Measurements from ENCODE around the gene RETREG1.

Gene RETREG1

DNA sequence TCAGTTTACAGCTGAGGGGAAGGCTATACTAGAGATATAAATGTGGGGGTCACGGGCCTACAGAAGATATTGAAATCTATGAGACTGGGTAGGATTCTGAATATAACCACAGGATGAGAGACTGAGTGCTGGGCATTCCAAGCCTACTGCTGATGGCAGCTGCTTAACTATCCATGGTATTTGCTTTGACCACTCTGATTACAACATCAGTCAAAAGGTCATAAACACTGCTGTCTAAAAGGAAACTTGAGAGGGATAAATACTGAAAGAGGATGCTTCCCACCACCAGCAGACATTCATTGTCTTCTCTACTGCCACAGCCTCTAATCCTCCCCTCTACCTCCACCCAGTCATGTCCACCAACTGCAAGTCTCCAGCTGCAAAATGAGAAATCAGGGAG, 155.0 kb downstream of the RETREG1 start:
- Histone ChIP-seq H3K36me3 (ENCODE audit: insufficient read depth, low read length) (peaks cover 71% of the 10 kb centered on the region), H3K4me1 (ENCODE audit: insufficient read depth, low read length, severe bottlenecking) (peaks cover 24% of the 10 kb centered on the region), H3K9me3 (ENCODE audit: low read length) (no peaks in the 10 kb centered on the region), H2AFZ (ENCODE audit: low read length) (no peak overlapping the region), H4K20me1 (ENCODE audit: insufficient read depth, low read length) (no peaks in the 10 kb centered on the region), H3K79me2 (ENCODE audit: insufficient read depth, low read length) (peaks cover 22% of the 10 kb centered on the region), H3K4me2 (ENCODE audit: low read length) (no peak overlapping the region), H3K27ac (ENCODE audit: low read depth, low read length, poor library complexity, severe bottlenecking) (no peak overlapping the region), H3K9me2 (ENCODE audit: low read depth, low read length) (no peaks in the 10 kb centered on the region), H3K4me3 (ENCODE audit: low read depth, low read length, poor library complexity, severe bottlenecking) (no peak overlapping the region), H3K27me3 (ENCODE audit: insufficient read depth, low read length) (no peaks in the 10 kb centered on the region), H3K9ac (ENCODE audit: low read length) (no peak overlapping the region), H3F3A (ENCODE audit: insufficient read depth, low read length) (no peaks in the 10 kb centered on the region)
- TF ChIP-seq EZH2 (IDR thresholded peaks at IDR 0.05; ENCODE audit: borderline replicate concordance, low read length) (no peak), CTCF (IDR thresholded peaks at IDR 0.05; ENCODE audit: low read length) (no peak)

GRCh38 chr5:16461026-16461425, 155.8 kb downstream of the RETREG1 start:
- Histone ChIP-seq H3K4me3 (ENCODE audit: low read depth, low read length, poor library complexity, severe bottlenecking) (no peak overlapping the region), H3K9ac (ENCODE audit: low read length) (no peak overlapping the region), H3K4me1 (ENCODE audit: insufficient read depth, low read length, severe bottlenecking) (peaks cover 19% of the 10 kb centered on the region), H4K20me1 (ENCODE audit: insufficient read depth, low read length) (no peaks in the 10 kb centered on the region), H3K27me3 (ENCODE audit: insufficient read depth, low read length) (no peaks in the 10 kb centered on the region), H3K27ac (ENCODE audit: low read depth, low read length, poor library complexity, severe bottlenecking) (no peak overlapping the region), H3K79me2 (ENCODE audit: insufficient read depth, low read length) (peaks cover 22% of the 10 kb centered on the region), H3K9me2 (ENCODE audit: low read depth, low read length) (no peaks in the 10 kb centered on the region), H3K9me3 (ENCODE audit: low read length) (no peaks in the 10 kb centered on the region), H3K4me2 (ENCODE audit: low read length) (no peak overlapping the region), H2AFZ (ENCODE audit: low read length) (no peak overlapping the region), H3F3A (ENCODE audit: insufficient read depth, low read length) (no peaks in the 10 kb centered on the region), H3K36me3 (ENCODE audit: insufficient read depth, low read length) (peaks cover 78% of the 10 kb centered on the region)
- TF ChIP-seq EZH2 (IDR thresholded peaks at IDR 0.05; ENCODE audit: borderline replicate concordance, low read length) (no peak), CTCF (IDR thresholded peaks at IDR 0.05; ENCODE audit: low read length) (no peak)

GRCh38 chr5:16459451-16459850, 157.3 kb downstream of the RETREG1 start:
- Histone ChIP-seq H2AFZ (ENCODE audit: low read length) (no peak overlapping the region), H3K9ac (ENCODE audit: low read length) (no peak overlapping the region), H3K36me3 (ENCODE audit: insufficient read depth, low read length) (peaks cover 93% of the 10 kb centered on the region), H3K9me2 (ENCODE audit: low read depth, low read length) (no peaks in the 10 kb centered on the region), H3K4me2 (ENCODE audit: low read length) (no peak overlapping the region), H3K4me1 (ENCODE audit: insufficient read depth, low read length, severe bottlenecking) (peaks cover 14% of the 10 kb centered on the region), H3K79me2 (ENCODE audit: insufficient read depth, low read length) (peaks cover 21% of the 10 kb centered on the region), H3K27me3 (ENCODE audit: insufficient read depth, low read length) (no peaks in the 10 kb centered on the region), H3F3A (ENCODE audit: insufficient read depth, low read length) (no peaks in the 10 kb centered on the region), H3K4me3 (ENCODE audit: low read depth, low read length, poor library complexity, severe bottlenecking) (no peak overlapping the region), H3K27ac (ENCODE audit: low read depth, low read length, poor library complexity, severe bottlenecking) (no peak overlapping the region), H4K20me1 (ENCODE audit: insufficient read depth, low read length) (no peaks in the 10 kb centered on the region), H3K9me3 (ENCODE audit: low read length) (no peaks in the 10 kb centered on the region)
- TF ChIP-seq EZH2 (IDR thresholded peaks at IDR 0.05; ENCODE audit: borderline replicate concordance, low read length) (no peak), CTCF (IDR thresholded peaks at IDR 0.05; ENCODE audit: low read length) (no peak)
